Omental fat pad (tissue), 4 donors: ENCODE data around the gene BRCA2. TPM values are rescaled to one million over a fixed set of nuclear protein-coding genes. Genes with fewer than 3 reads are reported as not detected.

Experiments used
- ATAC-seq: fragments of 150-250 bp; one replicate; pipeline ENCODE4 v1.9.1; 2016; ENCODE audit warnings: mild to moderate bottlenecking, moderate library complexity; ENCODE audit not compliant: low FRiP score
- DNase-seq: peaks from one replicate; pipeline ENCODE4 v3.0.0-alpha.2; 2019; ENCODE audit warnings: low spot score
- CTCF ChIP-seq, 3 donors: fragments of 450-650 bp; IDR thresholded peaks; one replicate each; pipeline ENCODE4 v1.5.1; 2016 to 2017; ENCODE audit warnings: antibody characterized with exemption in 3 of 3, mild to moderate bottlenecking in 3 of 3, moderate library complexity in 2 of 3
- total RNA-seq, 4 donors: library from RNA; depleted of rRNA; stranded (reverse); fragments of >200 nt; gene quantifications; one replicate each; pipeline ENCODE4 v1.1.0, GENCODE V29; 2016

The BRCA2 gene
- total RNA-seq, 4 donors from 2014 or later = 2.0 to 3.3 (median 2.5) TPM

GRCh38 chr13:32298695-32299094 is 16.6 kb upstream of the BRCA2 start:
- ATAC-seq (no peak), DNase-seq (no peak)
- TF ChIP-seq CTCF (IDR thresholded peaks at IDR 0.05) = no peak

- no peak for DNase-seq
- TF ChIP-seq CTCF (IDR thresholded peaks at IDR 0.05) = no peak
Observed at GRCh38 chr13:32299893-32300292, 15.4 kb upstream of the BRCA2 start.

GRCh38 chr13:32300406-32300805 is 14.9 kb upstream of the BRCA2 start:
- DNase-seq = no peak
- TF ChIP-seq CTCF (IDR thresholded peaks at IDR 0.05) = no peak

More at GRCh38 chr13:32299893-32300292, 15.4 kb upstream of the BRCA2 start:
- ATAC-seq = no peak

GRCh38 chr13:32300920-32301319 is 14.4 kb upstream of the BRCA2 start:
- ATAC-seq = no peak
- no peak for TF ChIP-seq CTCF (IDR thresholded peaks at IDR 0.05)

More at GRCh38 chr13:32300406-32300805, 14.9 kb upstream of the BRCA2 start:
- no peak for ATAC-seq

GRCh38 chr13:32302461-32302860 is 12.8 kb upstream of the BRCA2 start:
- ATAC-seq = no peak

More at GRCh38 chr13:32300920-32301319, 14.4 kb upstream of the BRCA2 start:
- DNase-seq = no peak

GRCh38 chr13:32305646-32306045 is 9.7 kb upstream of the BRCA2 start:
- no peak for TF ChIP-seq CTCF (IDR thresholded peaks at IDR 0.05)
- ATAC-seq (no peak), DNase-seq (no peak)

More at GRCh38 chr13:32302461-32302860, 12.8 kb upstream of the BRCA2 start:
- no peak for DNase-seq
- no peak for TF ChIP-seq CTCF (IDR thresholded peaks at IDR 0.05)

- no peak for DNase-seq
- ATAC-seq = peak; percentile 62
- TF ChIP-seq CTCF (IDR thresholded peaks at IDR 0.05) = no peak
Observed at GRCh38 chr13:32309312-32310133, 5.8 kb upstream of the BRCA2 start.
